WI38 (cell line): ENCODE data around the gene DCDC2.

Experiments used
- H3K4me3 ChIP-seq: 2 replicates; pipeline ENCODE4 v1.5.1; 2011; ENCODE audit warnings: low read depth, mild to moderate bottlenecking, control low read depth, low read length
- CTCF ChIP-seq: IDR thresholded peaks from 2 replicates; pipeline ENCODE4 v1.5.1; 2012; ENCODE audit warnings: low read depth, mild to moderate bottlenecking, control low read depth, low read length

DCDC2 gene

GRCh38 chr6:24183584-24183983, 174.3 kb downstream of the DCDC2 start:
- no peak overlapping the region for H3K4me3 ChIP-seq
- no peak for TF ChIP-seq CTCF

GRCh38 chr6:24157886-24158285, 200.0 kb downstream of the DCDC2 start:
- no peak for TF ChIP-seq CTCF
- no peak overlapping the region for H3K4me3 ChIP-seq

DNA sequence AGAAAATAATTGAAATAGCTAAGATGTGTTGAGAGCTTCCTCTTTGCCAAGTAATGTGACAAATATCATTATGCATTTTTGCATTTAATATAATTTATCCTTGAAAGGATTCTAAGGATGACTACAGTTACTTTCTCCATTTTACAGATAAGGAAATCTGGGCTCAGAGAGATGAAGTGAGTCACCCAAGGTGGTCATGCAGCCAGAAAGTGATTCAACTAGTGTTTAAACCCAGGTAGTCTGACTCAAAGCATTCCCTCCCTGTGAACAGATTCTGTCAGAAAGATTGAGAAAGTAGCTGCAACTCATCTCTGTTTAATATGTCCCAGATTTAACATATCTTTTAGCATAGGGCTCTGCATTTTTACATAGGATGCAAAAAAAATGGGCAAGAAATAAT, 203.7 kb downstream of the DCDC2 start:
- H3K4me3 ChIP-seq = no peak overlapping the region
- TF ChIP-seq CTCF = no peak

DNA sequence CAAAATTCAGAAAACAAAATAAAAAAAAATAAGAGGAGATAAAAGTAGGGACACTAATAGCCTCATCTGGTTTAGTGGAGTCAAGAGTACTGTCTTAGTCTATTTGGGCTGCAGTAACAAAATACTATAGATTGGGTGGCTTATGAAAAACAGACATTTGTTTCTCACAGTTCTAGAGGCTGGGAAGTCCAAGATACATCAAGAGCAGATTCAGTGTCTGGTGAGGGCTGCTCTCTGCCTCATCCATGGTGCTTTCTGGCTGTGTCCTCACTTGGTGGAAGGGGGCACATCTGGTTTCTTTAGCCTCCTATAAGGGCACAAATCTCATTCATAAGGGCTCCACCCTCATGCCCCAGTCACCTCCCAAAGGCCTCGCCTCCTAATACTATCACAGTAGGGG, 205.8 kb downstream of the DCDC2 start:
- H3K4me3 ChIP-seq = no peak overlapping the region

DNA sequence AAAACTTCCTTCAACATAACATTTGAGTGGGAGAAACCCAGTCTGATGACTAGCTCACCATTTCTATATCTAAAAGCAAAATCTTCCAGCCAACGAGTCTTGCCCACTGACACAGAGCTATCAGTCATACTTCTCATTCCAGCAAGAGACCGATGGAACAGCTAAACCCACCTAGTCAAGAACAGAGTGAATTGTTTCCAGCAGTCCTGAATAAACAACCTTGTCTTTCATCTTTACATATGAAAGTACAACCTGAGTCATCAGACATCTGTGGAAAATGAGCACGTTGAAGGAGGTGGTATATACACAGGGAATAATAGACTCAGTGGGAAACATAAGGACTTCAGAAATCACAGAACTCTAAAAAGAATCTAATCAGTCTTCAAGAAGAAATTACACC, 208.0 kb downstream of the DCDC2 start:
- no peak overlapping the region for H3K4me3 ChIP-seq
- no peak for TF ChIP-seq CTCF

More for the DNA sequence above, 205.8 kb downstream of the DCDC2 start:
- TF ChIP-seq CTCF = no peak

DNA sequence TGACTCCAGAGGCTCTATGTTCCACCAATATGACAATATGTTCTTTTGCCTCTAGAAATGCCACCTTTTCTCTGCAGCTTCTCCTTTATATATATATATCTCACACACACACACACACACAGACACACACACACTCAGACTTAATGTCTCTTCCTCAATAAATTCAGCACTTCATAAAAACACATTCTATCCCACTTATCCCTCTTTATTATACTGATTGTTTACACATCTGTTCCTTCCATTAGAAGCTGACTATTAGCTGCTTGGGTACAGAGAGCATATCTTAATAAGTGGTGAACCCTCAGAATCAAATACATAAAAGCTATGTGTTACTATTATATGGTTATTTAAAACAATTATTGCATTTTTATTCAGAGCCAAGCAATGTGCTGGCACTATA, 208.6 kb downstream of the DCDC2 start:
- no peak overlapping the region for H3K4me3 ChIP-seq
- TF ChIP-seq CTCF = no peak

- TF ChIP-seq CTCF = no peak
- no peak overlapping the region for H3K4me3 ChIP-seq
Measured at GRCh38 chr6:24148684-24149083, 209.2 kb downstream of the DCDC2 start.
